Lower leg skin (tissue), 3 donors: ENCODE data around the gene LDB3.

Experiments used
- POLR2A ChIP-seq, 2 donors: fragments of 450-650 bp; IDR thresholded peaks; one replicate each; pipeline ENCODE4 v1.6.1; 2016 to 2017; ENCODE audit warnings: antibody characterized with exemption in 2 of 2, mild to moderate bottlenecking in 1 of 2, moderate library complexity in 1 of 2
- TF ChIP-seq, protein P1 (sequence below), 3 donors: fragments of 450-650 bp; IDR thresholded peaks; one replicate each; pipeline ENCODE4 v1.5.1; 2016; ENCODE audit warnings: antibody characterized with exemption in 3 of 3, mild to moderate bottlenecking in 3 of 3, moderate library complexity in 2 of 3

DNA sequence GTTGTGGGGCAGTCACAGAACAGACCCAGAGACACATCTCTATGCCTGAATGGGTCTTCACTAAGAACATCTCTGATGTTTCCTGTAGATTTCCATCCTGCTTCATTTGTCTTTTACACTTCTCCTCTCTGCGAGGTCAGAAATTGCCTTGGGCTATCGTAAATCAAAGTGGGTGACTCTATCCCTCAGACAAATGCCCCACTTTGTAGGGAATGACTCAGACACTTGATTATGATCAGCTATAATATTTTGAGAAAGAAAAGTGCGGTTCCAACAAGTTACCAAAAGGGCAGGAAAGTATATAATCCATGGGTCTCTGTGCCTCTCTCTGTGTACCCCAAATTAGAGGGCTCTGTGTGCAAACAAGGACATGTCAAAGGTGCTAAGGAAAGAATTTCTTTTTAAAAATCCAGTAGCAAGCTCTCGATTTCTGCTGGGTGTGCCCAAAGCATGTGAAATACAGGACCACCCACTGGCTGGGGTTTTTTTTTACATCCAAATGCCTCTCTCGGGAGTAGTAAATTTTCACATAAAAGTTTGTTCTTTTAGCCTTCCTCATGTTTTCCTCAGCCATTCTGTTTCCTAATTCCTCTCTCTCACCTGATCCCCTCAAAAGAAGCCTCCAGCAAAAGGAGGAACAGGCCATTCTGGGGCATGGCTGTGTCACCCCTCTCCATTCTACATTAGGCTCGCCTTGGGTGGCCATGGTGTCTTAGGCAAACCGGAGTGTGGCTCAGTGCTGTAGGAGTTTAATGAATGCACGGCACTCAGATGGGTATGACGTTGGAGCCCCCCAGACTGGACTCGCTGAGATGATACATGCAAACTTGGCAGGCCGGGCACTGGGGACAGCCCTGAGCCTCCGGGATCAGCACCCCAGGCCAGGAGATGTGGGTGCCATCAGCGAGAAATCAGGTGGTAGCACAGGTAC, 20.3 kb upstream of the LDB3 start:
- TF ChIP-seq, protein P1, sequence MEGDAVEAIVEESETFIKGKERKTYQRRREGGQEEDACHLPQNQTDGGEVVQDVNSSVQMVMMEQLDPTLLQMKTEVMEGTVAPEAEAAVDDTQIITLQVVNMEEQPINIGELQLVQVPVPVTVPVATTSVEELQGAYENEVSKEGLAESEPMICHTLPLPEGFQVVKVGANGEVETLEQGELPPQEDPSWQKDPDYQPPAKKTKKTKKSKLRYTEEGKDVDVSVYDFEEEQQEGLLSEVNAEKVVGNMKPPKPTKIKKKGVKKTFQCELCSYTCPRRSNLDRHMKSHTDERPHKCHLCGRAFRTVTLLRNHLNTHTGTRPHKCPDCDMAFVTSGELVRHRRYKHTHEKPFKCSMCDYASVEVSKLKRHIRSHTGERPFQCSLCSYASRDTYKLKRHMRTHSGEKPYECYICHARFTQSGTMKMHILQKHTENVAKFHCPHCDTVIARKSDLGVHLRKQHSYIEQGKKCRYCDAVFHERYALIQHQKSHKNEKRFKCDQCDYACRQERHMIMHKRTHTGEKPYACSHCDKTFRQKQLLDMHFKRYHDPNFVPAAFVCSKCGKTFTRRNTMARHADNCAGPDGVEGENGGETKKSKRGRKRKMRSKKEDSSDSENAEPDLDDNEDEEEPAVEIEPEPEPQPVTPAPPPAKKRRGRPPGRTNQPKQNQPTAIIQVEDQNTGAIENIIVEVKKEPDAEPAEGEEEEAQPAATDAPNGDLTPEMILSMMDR (IDR thresholded peaks at IDR 0.05), result no peak
- no peak for TF ChIP-seq POLR2A (IDR thresholded peaks at IDR 0.05)
